HepG2 (cell line): ENCODE data around the gene DMAP1. TPM values are rescaled to one million over a fixed set of nuclear protein-coding genes. Genes with fewer than 3 reads are reported as not detected.

Experiments
- CHCHD3 ChIP-seq: sonication (generic); formaldehyde crosslinking; IDR thresholded peaks from 2 replicates; pipeline ENCODE4 v1.8.0; 2022; ENCODE audit warnings: mild to moderate bottlenecking, missing genetic modification reagents, moderate library complexity
- DNMT1 ChIP-seq: sonication (generic); formaldehyde crosslinking; IDR thresholded peaks from 2 replicates; pipeline ENCODE4 v1.5.1; 2020; ENCODE audit warnings: mild to moderate bottlenecking, missing genetic modification reagents
- ELF3 ChIP-seq: IDR thresholded peaks from 2 replicates; pipeline ENCODE4 v1.6.1; 2016; ENCODE audit warnings: missing genetic modification reagents, missing compliant biosample characterization
- FLYWCH1 ChIP-seq: sonication (generic); formaldehyde crosslinking; IDR thresholded peaks from 2 replicates; pipeline ENCODE4 v1.8.1; 2023; ENCODE audit warnings: mild to moderate bottlenecking, missing genetic modification reagents
- NCOA1 ChIP-seq: sonication (generic); formaldehyde crosslinking; IDR thresholded peaks from 2 replicates; pipeline ENCODE4 v1.9.0; 2021; ENCODE audit warnings: missing genetic modification reagents
- NCOR1 ChIP-seq: fragments of 200-600 bp; sonication (generic); IDR thresholded peaks from 2 replicates; pipeline ENCODE4 v1.7.0; 2017; ENCODE audit warnings: antibody characterized with exemption, low read length, borderline replicate concordance
- SAP130 ChIP-seq: IDR thresholded peaks from 2 replicates; pipeline ENCODE4 v1.6.1; 2016; ENCODE audit warnings: low read depth
- SP1 ChIP-seq, 2 experiments: fragments of 450-650 bp in 1 of 2; sonication (generic) in 1 of 2; formaldehyde crosslinking in 1 of 2; IDR thresholded peaks; 2 replicates each; pipeline versions ENCODE4 v1.4.0 to v1.6.1; 2016 to 2020; ENCODE audit warnings: missing genetic modification reagents in 1 of 2
- TMF1 ChIP-seq: sonication (generic); formaldehyde crosslinking; IDR thresholded peaks from 2 replicates; pipeline ENCODE4 v1.8.1; 2022; ENCODE audit warnings: low read depth, missing genetic modification reagents
- ZBTB1 ChIP-seq: sonication (generic); formaldehyde crosslinking; IDR thresholded peaks from 2 replicates; pipeline ENCODE4 v1.4.0; 2020; ENCODE audit warnings: missing genetic modification reagents, borderline replicate concordance
- ZBTB38 ChIP-seq: sonication (generic); formaldehyde crosslinking; IDR thresholded peaks from 2 replicates; pipeline ENCODE4 v1.5.1; 2020; ENCODE audit warnings: mild to moderate bottlenecking, missing genetic modification reagents
- ZNF160 ChIP-seq: sonication (generic); formaldehyde crosslinking; IDR thresholded peaks from 2 replicates; pipeline ENCODE4 v1.8.0; 2022; ENCODE audit warnings: mild to moderate bottlenecking, inconsistent platforms, missing genetic modification reagents
- ZNF766 ChIP-seq: sonication (generic); formaldehyde crosslinking; IDR thresholded peaks from 2 replicates; pipeline ENCODE4 v1.5.0; 2020; ENCODE audit warnings: missing genetic modification reagents, borderline replicate concordance
- ZZZ3 ChIP-seq: sonication (generic); formaldehyde crosslinking; IDR thresholded peaks from 2 replicates; pipeline ENCODE4 v1.4.0; 2020; ENCODE audit warnings: missing genetic modification reagents, mild to moderate bottlenecking, borderline replicate concordance
- polyA plus RNA-seq, 8 experiments: library from polyadenylated mRNA; depleted of rRNA in 3 of 8; stranded (reverse) in 7 of 8; unstranded in 1 of 8; fragments of >200 nt; fragmentation: Illumina TruSeq in 4 of 8; extraction: Trizol in 4 of 8; gene quantifications; 2 replicates each; pipeline versions ENCODE4 v1.2.1 to v1.2.3, GENCODE V29; 2011 to 2016; ENCODE audit warnings: low read depth in 4 of 8, missing spikeins in 1 of 8, mixed read lengths in 1 of 8; ENCODE audit not compliant: insufficient read depth in 1 of 8
- total RNA-seq, 5 experiments: library from RNA; depleted of rRNA; stranded (reverse); fragments of >200 nt; fragmentation: Illumina TruSeq; extraction: Trizol; gene quantifications; 2 replicates each; pipeline ENCODE4 v1.2.3, GENCODE V29; 2016; ENCODE audit warnings: low read depth in 1 of 5
- TF ChIP-seq, protein P1 (sequence below): fragments of 450-650 bp; IDR thresholded peaks from 2 replicates; pipeline ENCODE4 v1.6.1; 2017
- TF ChIP-seq, protein P2 (sequence below): sonication (generic); formaldehyde crosslinking; IDR thresholded peaks from 2 replicates; pipeline ENCODE4 v1.5.0; 2020; ENCODE audit warnings: mild to moderate bottlenecking, missing genetic modification reagents, borderline replicate concordance
- TF ChIP-seq, protein P3 (sequence below): IDR thresholded peaks from 2 replicates; pipeline ENCODE4 v1.6.1; 2016; ENCODE audit warnings: low read depth, control low read depth
- TF ChIP-seq, protein P4 (sequence below): sonication (generic); formaldehyde crosslinking; IDR thresholded peaks from 2 replicates; pipeline ENCODE4 v1.4.0; 2020; ENCODE audit warnings: missing genetic modification reagents
- TF ChIP-seq, protein P5 (sequence below): sonication (generic); formaldehyde crosslinking; IDR thresholded peaks from 2 replicates; pipeline ENCODE4 v1.4.0; 2020; ENCODE audit warnings: missing genetic modification reagents

The DMAP1 gene
- total and polyA plus RNA-seq, 2 of the 13 experiments (the other 11 are each of a cell fraction or from before 2014, with no cell fraction given), result 17.6 to 32.7 TPM

DNA sequence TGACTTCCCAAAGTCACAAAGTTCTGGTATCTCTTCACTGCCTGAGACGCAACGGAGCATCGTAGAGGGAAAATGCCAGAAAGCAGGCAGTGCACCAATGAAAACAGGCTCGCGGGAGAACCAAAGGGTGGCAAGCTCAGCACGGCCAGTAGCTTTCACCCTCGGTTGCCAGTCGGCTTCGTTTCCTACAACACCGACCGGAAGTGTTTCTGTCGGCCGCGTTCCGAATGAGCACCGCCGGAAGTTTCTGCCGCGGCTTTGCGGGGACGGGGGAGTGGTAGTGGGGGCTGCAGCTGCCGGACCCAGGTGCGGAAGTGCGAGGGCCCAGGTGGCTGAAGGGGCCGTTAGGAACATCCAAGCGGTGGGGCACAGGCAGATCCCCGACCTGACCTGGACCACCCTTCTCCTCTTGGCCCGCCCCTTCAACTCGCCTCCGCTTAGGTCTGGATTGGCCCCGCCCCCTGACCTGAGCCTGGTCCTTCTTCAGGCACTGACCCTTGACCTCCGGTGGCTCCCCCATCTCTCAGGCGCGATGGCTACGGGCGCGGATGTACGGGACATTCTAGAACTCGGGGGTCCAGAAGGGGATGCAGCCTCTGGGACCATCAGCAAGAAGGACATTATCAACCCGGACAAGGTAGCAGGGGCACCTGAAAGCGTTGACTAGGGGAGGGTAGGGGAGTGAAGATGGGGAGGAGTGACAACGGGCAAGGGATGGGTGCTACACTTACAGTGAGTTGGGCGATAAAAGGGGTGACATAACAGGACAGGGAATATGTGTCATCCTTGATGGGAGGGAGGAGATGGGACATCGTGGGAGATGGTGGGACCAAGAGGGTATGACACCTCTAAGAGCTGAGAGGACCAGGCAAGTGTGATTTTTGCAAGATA is at the start of gene DMAP1 (continued):
- TF ChIP-seq CHCHD3 (CRISPR knock-in tag) (no peak), ZBTB38 (peak; percentile 48; the same call in 1 of the 2 replicates), ZZZ3 (peak; percentile 79; the same call in 1 of the 2 replicates), ZNF766 (peak; percentile 56; the same call in 1 of the 2 replicates), ZBTB1 (CRISPR knock-in tag) (no peak), NCOA1 (CRISPR knock-in tag) (peak; percentile 61; the same call in 1 of the 2 replicates), SP1 (IDR thresholded peaks at IDR 0.05) (no peak), SP1 (CRISPR knock-in tag; IDR thresholded peaks at IDR 0.05) (peak; percentile 91), TMF1 (CRISPR knock-in tag) (peak; percentile 78; the same call in 1 of the 2 replicates), ZNF160 (CRISPR knock-in tag) (peak; percentile 86), SAP130 (CRISPR knock-in tag) (peak; percentile 84), NCOR1 (peak; percentile 65; the same call in 1 of the 2 replicates), FLYWCH1 (CRISPR knock-in tag) (no peak), ELF3 (CRISPR knock-in tag) (peak; percentile 67; the same call in 1 of the 2 replicates), DNMT1 (no peak)
- TF ChIP-seq, protein P1, sequence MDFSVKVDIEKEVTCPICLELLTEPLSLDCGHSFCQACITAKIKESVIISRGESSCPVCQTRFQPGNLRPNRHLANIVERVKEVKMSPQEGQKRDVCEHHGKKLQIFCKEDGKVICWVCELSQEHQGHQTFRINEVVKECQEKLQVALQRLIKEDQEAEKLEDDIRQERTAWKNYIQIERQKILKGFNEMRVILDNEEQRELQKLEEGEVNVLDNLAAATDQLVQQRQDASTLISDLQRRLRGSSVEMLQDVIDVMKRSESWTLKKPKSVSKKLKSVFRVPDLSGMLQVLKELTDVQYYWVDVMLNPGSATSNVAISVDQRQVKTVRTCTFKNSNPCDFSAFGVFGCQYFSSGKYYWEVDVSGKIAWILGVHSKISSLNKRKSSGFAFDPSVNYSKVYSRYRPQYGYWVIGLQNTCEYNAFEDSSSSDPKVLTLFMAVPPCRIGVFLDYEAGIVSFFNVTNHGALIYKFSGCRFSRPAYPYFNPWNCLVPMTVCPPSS, result no peak
- TF ChIP-seq, protein P2, sequence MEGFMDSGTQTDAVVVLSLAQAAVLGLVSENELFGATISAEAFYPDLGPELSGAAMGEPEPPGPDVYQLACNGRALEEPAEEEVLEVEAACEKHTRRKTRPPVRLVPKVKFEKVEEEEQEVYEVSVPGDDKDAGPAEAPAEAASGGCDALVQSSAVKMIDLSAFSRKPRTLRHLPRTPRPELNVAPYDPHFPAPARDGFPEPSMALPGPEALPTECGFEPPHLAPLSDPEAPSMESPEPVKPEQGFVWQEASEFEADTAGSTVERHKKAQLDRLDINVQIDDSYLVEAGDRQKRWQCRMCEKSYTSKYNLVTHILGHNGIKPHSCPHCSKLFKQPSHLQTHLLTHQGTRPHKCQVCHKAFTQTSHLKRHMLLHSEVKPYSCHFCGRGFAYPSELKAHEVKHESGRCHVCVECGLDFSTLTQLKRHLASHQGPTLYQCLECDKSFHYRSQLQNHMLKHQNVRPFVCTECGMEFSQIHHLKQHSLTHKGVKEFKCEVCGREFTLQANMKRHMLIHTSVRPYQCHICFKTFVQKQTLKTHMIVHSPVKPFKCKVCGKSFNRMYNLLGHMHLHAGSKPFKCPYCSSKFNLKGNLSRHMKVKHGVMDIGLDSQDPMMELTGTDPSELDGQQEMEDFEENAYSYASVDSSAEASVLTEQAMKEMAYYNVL (CRISPR knock-in tag), result peak; percentile 44; the same call in 1 of the 2 replicates
- TF ChIP-seq, protein P3, sequence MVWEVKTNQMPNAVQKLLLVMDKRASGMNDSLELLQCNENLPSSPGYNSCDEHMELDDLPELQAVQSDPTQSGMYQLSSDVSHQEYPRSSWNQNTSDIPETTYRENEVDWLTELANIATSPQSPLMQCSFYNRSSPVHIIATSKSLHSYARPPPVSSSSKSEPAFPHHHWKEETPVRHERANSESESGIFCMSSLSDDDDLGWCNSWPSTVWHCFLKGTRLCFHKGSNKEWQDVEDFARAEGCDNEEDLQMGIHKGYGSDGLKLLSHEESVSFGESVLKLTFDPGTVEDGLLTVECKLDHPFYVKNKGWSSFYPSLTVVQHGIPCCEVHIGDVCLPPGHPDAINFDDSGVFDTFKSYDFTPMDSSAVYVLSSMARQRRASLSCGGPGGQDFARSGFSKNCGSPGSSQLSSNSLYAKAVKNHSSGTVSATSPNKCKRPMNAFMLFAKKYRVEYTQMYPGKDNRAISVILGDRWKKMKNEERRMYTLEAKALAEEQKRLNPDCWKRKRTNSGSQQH (CRISPR knock-in tag), result peak; percentile 93
- TF ChIP-seq, protein P4, sequence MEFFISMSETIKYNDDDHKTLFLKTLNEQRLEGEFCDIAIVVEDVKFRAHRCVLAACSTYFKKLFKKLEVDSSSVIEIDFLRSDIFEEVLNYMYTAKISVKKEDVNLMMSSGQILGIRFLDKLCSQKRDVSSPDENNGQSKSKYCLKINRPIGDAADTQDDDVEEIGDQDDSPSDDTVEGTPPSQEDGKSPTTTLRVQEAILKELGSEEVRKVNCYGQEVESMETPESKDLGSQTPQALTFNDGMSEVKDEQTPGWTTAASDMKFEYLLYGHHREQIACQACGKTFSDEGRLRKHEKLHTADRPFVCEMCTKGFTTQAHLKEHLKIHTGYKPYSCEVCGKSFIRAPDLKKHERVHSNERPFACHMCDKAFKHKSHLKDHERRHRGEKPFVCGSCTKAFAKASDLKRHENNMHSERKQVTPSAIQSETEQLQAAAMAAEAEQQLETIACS (CRISPR knock-in tag), result no peak; the same call in 1 of the 2 replicates
- TF ChIP-seq, protein P5, sequence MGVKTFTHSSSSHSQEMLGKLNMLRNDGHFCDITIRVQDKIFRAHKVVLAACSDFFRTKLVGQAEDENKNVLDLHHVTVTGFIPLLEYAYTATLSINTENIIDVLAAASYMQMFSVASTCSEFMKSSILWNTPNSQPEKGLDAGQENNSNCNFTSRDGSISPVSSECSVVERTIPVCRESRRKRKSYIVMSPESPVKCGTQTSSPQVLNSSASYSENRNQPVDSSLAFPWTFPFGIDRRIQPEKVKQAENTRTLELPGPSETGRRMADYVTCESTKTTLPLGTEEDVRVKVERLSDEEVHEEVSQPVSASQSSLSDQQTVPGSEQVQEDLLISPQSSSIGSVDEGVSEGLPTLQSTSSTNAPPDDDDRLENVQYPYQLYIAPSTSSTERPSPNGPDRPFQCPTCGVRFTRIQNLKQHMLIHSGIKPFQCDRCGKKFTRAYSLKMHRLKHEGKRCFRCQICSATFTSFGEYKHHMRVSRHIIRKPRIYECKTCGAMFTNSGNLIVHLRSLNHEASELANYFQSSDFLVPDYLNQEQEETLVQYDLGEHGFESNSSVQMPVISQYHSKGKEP (CRISPR knock-in tag), result 0 out of 2 replicates have a peak, but pooled peaks have one; percentile 56
